ELF-1 (cell line): ENCODE results near the gene TP63.

ENCODE experiments used
- DNase-seq: peaks from one replicate; pipeline ENCODE4 v3.0.0-alpha.2; 2016; ENCODE audit warnings: low read depth, low spot score

Gene TP63

DNA sequence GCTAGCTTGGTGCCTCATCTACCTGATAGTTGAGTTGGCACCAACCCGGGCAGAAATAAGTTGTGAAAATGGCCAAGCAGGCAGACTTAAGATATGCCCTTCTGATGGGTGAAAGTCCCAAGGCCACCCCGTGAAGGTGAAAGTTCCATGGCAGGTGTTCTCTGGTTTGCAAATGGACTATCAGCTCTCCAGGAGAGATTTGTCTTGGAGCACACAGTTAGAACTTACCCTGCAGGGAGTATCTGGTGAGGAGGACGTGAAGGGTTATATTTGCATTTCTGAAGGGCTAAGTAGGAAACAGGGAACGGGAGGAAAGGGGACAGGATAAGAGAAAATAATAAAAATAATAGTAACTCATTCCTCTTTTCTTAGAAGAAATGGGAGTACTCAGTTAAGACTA is 220.5 kb downstream of the TP63 start:
- DNase-seq: no peak

DNA sequence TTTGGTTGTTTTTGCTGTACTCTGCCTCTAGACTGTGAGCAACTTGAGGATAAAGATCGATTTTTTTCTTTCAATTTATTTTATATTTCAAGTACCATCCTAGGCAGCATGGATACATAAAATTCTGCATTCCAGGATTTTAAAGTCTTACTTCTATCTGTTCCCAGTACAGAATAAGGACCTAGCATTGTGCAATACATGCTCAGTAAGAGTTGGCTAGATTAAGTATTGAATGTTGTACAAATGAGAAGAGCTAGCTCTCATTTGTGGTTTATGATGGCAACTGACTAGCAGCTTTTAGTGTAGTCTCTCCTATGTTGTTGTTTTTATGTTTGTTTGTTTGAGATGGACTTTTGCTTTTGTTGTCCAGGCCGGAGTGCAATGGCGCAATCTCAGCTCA is 222.7 kb downstream of the TP63 start:
- no peak for DNase-seq

- no peak for DNase-seq
These were observed 229.1 kb downstream of the TP63 start for GRCh38 chr3:189860296-189860695.

- no peak for DNase-seq
These were observed 231.3 kb downstream of the TP63 start for GRCh38 chr3:189862385-189862998.

DNA sequence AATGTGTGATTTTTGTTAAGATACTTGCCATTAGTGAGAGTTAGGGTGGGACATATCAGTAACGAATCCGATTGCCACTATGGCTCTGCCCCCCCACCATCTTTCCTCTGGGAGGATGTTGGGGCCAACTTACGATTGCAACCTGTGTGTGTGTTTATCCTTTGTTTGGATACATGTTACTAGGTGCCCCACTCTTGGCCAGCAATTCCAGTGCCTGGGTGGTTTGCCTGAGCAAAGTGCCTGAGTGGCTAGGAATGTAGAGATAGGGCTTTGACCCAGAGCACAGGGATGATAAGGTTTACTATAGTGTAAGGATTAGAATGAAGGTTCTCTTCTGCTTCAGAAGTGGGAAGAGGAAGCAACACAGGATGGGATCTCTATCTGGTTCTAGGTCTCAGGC is 231.8 kb downstream of the TP63 start:
- DNase-seq: no peak

DNA sequence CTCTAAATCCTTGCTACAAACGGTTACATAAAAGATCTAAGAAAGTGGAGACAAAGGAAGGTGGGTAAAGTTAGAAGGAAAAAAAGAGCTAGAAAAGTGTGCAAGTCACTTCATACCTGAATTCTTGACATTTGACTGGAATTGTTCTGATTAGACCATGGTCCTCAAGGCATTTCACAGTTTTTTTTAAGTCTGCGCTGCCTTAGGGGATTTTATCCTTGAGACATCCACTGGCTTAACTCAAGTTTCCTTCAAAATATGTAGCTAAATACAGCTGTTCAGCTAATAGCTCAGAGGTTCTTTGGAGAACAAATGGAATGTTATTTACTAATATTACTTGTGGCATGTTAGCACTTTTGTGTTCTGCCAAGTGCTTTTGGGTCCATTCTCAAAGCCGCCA is 236.9 kb downstream of the TP63 start:
- no peak for DNase-seq

DNA sequence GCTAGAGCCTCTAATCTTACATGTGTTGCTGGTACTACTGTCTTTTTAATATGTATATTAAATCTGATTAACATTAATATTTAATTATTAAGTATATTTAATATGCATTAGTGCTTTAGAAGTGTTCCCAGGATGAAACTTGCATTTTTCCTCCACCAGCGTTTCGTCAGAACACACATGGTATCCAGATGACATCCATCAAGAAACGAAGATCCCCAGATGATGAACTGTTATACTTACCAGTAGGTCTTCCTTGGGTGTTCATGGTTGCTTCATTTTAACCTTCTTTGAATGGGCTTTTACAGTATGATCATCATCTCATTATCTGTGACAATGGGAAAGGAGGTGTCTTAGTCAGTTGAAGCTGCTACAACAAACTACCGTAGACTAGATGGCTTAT is 238.0 kb downstream of the TP63 start:
- no peak for DNase-seq

DNA sequence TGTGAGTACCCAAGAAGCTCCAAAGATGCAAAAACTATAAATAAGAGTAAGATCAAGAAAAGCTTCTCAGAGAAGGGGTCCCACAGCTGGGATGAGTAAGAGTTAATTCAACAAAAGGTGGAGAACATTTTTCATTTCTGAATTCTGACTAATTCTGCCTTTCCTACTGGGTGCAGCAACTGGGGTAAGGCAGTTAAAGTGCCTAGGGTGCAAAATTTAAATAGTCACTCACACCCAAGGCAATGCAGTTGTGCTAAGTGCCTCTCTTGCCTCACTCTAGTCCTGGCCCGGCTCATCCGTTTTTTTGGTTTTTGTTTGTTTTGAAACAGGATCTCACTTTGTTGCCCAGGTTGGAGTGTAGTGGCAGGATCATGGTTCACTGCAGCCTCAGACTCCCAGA is 240.2 kb downstream of the TP63 start:
- DNase-seq: no peak

DNA sequence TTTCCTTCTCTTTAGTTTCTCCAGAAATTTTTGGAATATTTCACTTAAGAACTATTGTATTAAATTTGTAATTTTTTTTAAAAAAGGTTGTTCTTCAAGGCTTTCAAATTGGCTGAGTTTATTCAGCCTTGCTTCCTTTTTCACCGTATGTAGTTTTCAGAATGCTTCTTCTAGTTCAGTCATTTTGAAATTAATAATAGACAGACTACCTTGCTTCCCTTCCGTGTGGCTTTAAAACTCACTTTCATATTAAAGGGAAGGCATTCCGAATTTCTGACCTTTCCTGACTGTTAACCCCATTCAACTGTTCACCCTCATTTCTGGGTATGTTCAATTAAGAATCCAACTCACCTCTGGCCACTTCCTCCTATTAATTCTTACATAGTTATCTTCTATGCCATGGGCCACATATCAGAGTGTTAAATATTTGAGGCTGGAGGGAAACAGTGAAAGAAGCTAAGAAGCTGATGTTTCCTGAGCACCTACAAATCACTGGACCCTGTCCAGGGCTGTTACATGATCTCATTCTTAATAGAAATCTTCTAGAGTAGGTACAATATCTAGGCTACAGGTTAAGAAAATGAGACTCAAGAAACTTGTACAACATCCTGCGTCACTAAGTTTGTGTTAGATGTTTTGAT is 252.0 kb downstream of the TP63 start:
- no peak for DNase-seq

GRCh38 chr3:189890496-189890895 is 259.3 kb downstream of the TP63 start:
- DNase-seq: no peak

DNA sequence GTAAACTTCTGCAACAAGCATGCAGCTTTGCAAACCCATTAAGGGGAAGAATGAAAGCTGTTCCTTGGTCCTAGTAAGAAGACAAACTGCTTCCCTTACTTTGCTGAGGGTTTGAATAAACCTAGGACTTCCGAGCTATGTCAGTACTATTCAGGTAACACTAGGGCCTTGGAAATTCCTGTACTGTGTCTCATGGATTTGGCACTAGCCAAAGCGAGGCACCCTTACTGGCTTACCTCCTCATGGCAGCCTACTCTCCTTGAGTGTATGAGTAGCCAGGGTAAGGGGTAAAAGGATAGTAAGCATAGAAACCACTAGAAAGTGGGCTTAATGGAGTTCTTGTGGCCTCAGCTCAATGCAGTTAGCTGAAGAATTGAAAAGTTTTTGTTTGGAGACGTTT is 265.3 kb downstream of the TP63 start:
- DNase-seq: no peak

DNA sequence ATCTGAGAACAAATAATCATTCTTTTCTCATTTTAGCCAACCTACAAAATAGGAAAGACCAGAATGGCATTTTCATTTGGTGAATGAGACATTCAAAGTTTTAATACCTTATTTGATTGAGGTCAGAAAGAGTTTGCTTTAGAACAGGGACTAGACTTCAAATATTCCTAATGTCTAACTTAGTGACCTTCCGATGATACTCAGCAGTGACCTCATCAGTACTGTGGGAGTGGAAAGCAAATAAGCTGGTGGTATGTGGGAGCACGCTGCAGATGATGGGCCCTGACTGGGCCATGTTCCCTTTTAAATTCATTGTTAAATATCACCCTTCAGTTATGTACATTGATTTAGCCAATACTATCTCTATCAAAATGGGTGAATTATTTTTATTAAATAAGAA is 266.2 kb downstream of the TP63 start:
- DNase-seq: no peak

DNA sequence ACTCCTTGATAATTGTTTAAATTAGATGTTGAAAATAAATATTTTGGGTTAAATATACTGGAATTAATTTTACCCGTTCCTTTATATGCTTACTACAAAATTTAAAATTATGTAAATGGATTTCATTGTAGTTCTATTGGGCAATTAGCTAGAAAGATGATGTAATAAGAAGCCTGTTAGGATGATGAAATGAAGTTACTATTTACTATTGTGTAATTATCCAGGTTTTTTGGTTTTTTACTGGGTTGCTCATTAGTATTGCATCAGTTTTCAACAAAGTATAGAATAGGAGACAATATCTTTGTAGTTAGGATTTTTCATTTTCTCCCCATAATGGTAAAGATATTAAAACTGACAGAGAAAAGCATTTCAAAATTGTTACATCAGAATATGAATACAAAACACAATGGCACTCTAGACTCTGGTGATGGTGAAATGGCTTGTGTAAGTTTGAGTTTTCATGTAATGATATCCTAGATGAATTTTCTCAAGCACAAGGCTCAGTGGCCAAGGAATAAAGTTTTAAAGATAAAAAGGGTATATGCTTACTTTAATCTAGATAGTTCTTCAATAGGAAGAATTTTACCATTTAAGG is 267.5 kb downstream of the TP63 start:
- DNase-seq: no peak

- no peak for DNase-seq
These were observed 268.0 kb downstream of the TP63 start for GRCh38 chr3:189899186-189899585.

- DNase-seq: no peak
These were observed 269.4 kb downstream of the TP63 start for GRCh38 chr3:189900578-189900977.

DNA sequence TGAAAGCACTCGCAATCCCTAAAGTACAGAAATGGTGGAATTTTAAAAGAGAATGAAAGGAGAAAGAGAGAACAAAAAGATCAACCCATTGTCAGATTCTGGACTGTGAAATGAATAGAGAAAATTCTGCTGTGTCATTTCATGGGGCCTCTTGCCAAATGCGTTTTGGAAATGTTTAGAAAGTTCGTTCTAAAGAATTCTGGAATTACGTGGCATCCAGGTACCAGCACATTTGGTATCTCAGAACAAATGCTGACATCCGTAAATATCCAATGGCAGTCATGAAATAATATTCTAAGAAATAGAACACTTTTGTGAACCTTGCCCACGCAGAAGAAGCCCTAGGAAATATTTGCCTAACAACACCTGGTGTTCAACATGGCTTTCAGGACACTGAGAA is 270.3 kb downstream of the TP63 start:
- no peak for DNase-seq

- no peak for DNase-seq
These were observed 271.3 kb downstream of the TP63 start for GRCh38 chr3:189902230-189903186.

DNA sequence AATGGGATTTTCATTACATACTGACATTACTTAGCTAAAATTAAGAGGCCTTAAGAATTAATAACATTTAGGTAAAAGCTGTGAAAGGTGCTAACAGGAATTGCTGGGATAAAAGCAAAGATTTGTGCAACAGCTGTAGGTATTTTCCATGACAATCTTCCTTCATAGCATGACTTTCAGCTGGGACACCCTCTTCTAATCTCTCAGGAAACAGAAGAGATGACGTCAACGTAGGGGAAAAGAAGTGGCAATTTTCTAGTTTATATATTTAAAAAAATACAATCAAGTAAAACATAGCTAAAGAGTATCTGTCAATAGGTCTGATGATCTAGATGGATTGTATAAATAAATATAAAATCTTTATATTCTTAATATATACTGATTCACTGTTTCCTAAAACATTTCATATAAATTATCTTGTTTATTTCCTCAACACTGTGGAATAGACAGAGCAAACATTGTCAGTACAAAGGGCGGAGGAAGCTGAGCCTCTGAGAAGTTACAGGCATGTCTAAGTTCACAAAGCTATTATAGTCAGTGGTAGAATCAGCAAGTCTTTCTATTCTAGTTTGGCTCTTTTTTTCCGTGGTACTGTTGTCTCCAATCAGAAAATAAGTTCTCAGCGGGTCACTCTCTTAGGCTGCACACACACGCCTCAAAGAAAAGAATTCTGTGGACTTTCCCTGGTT is 272.5 kb downstream of the TP63 start:
- DNase-seq: no peak

DNA sequence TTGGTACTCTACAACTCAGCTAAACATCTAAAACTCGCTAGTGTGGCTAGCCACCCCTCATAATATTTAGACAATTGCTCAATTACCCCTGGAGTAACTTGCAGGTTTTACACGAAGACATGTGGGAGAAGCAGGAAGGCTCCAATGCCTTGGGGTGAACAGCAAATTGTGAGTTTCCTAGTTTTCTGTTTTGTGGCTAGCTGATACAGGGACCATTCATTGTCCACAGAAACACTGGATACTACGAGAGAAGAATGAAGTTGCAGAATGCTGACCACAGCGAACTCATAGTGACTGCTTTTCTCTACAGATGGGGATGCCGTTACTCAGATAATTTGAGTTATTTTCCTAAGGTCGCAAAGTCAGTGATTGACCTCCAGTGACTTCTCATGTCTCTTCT is 276.6 kb downstream of the TP63 start:
- no peak for DNase-seq

- no peak for DNase-seq
These were observed 277.5 kb downstream of the TP63 start for GRCh38 chr3:189908646-189909045.

DNA sequence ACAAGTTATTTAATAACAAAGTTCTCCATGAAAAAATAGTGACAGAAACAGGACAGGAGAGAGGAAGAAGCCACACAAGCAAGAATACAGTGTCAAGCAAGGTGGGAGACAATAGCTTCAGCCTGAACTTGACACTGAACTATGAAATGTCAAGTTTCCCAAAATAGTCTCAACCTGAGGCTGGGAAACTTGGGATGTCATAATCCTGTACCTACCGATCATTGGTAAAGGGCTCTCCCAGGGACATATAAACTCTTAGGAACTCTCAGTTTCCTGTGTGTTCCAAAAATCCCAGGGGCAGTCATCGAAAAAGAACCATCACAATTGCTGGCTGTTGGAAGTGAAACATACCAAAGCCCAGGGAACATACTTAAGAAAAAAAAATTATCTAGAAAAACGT is 277.9 kb downstream of the TP63 start:
- DNase-seq: no peak

- no peak for DNase-seq
These were observed 278.4 kb downstream of the TP63 start for GRCh38 chr3:189909573-189909972.
